ENCODE measurements around the gene KCNK2.

The KCNK2 gene

GRCh38 chr1:215082532-215083382 is at the start of gene KCNK2:
TSS of gene KCNK2 (plus strand) at chr1:215082737. CDS start at chr1:215083386, 649 bp downstream.
- ATAC-seq (peak; percentile 32), DNase-seq (peak; percentile 6)

- ATAC-seq (no peak), DNase-seq (no peak)
Observed at GRCh38 chr1:215032911-215033526, 49.5 kb upstream of the KCNK2 start.

- no peak for ATAC-seq
- no peak for DNase-seq
Observed at GRCh38 chr1:215040190-215040589, 42.3 kb upstream of the KCNK2 start.

- DNase-seq (no peak), ATAC-seq (peak; percentile 65)
Observed at GRCh38 chr1:215043401-215043800, 39.1 kb upstream of the KCNK2 start.

GRCh38 chr1:215044151-215044550 is 38.4 kb upstream of the KCNK2 start:
- ATAC-seq, result no peak
- DNase-seq, result no peak

- ATAC-seq, result no peak
- no peak for DNase-seq
Observed at GRCh38 chr1:215045698-215046308, 36.7 kb upstream of the KCNK2 start.

GRCh38 chr1:215052256-215053015 is 30.1 kb upstream of the KCNK2 start:
- DNase-seq, result no peak
- no peak for ATAC-seq

- ATAC-seq, result no peak
Observed at GRCh38 chr1:215054266-215054665, 28.3 kb upstream of the KCNK2 start.

GRCh38 chr1:215055281-215055935 is 27.1 kb upstream of the KCNK2 start:
- DNase-seq, result no peak
- no peak for ATAC-seq

More at GRCh38 chr1:215054266-215054665, 28.3 kb upstream of the KCNK2 start:
- no peak for DNase-seq

GRCh38 chr1:215056584-215056983 is 26.0 kb upstream of the KCNK2 start:
- DNase-seq (no peak), ATAC-seq (no peak)

GRCh38 chr1:215059947-215060346 is 22.6 kb upstream of the KCNK2 start:
- no peak for ATAC-seq
- no peak for DNase-seq

GRCh38 chr1:215064327-215064726 is 18.2 kb upstream of the KCNK2 start:
- ATAC-seq (no peak), DNase-seq (no peak)

- DNase-seq, result no peak
- no peak for ATAC-seq
Observed at GRCh38 chr1:215071078-215071477, 11.5 kb upstream of the KCNK2 start.

GRCh38 chr1:215076322-215076721 is 6.2 kb upstream of the KCNK2 start:
- ATAC-seq (no peak), DNase-seq (no peak)

- ATAC-seq, result no peak
- DNase-seq, result no peak
Observed at GRCh38 chr1:215079456-215079855, 3.1 kb upstream of the KCNK2 start.

GRCh38 chr1:215081661-215082531 is 641 bp upstream of the KCNK2 start:
- no peak for DNase-seq
- ATAC-seq, result no peak

- no peak for ATAC-seq
- no peak for DNase-seq
Observed at GRCh38 chr1:215083383-215083961, 935 bp downstream of the KCNK2 start.

- DNase-seq, result no peak
- ATAC-seq, result no peak
Observed at GRCh38 chr1:215084621-215085020, 2.1 kb downstream of the KCNK2 start.

GRCh38 chr1:215087603-215088002 is 5.1 kb downstream of the KCNK2 start:
- DNase-seq, result no peak

GRCh38 chr1:215094381-215094780 is 11.8 kb downstream of the KCNK2 start:
- ATAC-seq (no peak), DNase-seq (no peak)

More at GRCh38 chr1:215087603-215088002, 5.1 kb downstream of the KCNK2 start:
- ATAC-seq, result no peak
